ENCODE measurements around the gene LGALS12.
A peak's percentile ranks its signal among the peaks of the same experiment; 100 is the strongest.

LGALS12 gene

GRCh38 chr11:63551091-63551888 is 45.4 kb downstream of the LGALS12 start:
- no peak for DNase-seq (ENCODE audit: low read depth)
- H3K4me3 ChIP-seq (ENCODE audit: low read length): no peak overlapping the region
- no peak for TF ChIP-seq CTCF (IDR thresholded peaks at IDR 0.05; ENCODE audit: insufficient read depth, low read depth, low read length, missing control alignments)

- no peak for TF ChIP-seq CTCF (IDR thresholded peaks at IDR 0.05; ENCODE audit: insufficient read depth, low read depth, low read length, missing control alignments)
- DNase-seq (ENCODE audit: low read depth): no peak
- H3K4me3 ChIP-seq (ENCODE audit: low read length): no peak overlapping the region
These were observed 46.0 kb downstream of the LGALS12 start for GRCh38 chr11:63551889-63552266.

GRCh38 chr11:63552921-63553320 is 47.0 kb downstream of the LGALS12 start:
- TF ChIP-seq CTCF (IDR thresholded peaks at IDR 0.05; ENCODE audit: insufficient read depth, low read depth, low read length, missing control alignments): no peak
- H3K4me3 ChIP-seq (ENCODE audit: low read length): no peak overlapping the region
- DNase-seq (ENCODE audit: low read depth): peak; percentile 49

- no peak for TF ChIP-seq CTCF (IDR thresholded peaks at IDR 0.05; ENCODE audit: insufficient read depth, low read depth, low read length, missing control alignments)
- H3K4me3 ChIP-seq (ENCODE audit: low read length): no peak overlapping the region
- peak; percentile 17 for DNase-seq (ENCODE audit: low read depth)
These were observed 47.9 kb downstream of the LGALS12 start for GRCh38 chr11:63553759-63554158.

GRCh38 chr11:63554877-63555223 is 49.0 kb downstream of the LGALS12 start:
- DNase-seq (ENCODE audit: low read depth): no peak
- no peak overlapping the region for H3K4me3 ChIP-seq (ENCODE audit: low read length)
- TF ChIP-seq CTCF (IDR thresholded peaks at IDR 0.05; ENCODE audit: insufficient read depth, low read depth, low read length, missing control alignments): no peak

GRCh38 chr11:63556404-63557013 is 50.6 kb downstream of the LGALS12 start:
- no peak for TF ChIP-seq CTCF (IDR thresholded peaks at IDR 0.05; ENCODE audit: insufficient read depth, low read depth, low read length, missing control alignments)
- no peak overlapping the region for H3K4me3 ChIP-seq (ENCODE audit: low read length)
- DNase-seq (ENCODE audit: low read depth): no peak

- TF ChIP-seq CTCF (IDR thresholded peaks at IDR 0.05; ENCODE audit: insufficient read depth, low read depth, low read length, missing control alignments): no peak
- H3K4me3 ChIP-seq (ENCODE audit: low read length): no peak overlapping the region
- DNase-seq (ENCODE audit: low read depth): no peak
These were observed 51.7 kb downstream of the LGALS12 start for GRCh38 chr11:63557570-63557969.

Measured in epithelial cell of esophagus (primary cell).